ENCODE measurements around the gene NPL.
A peak's percentile ranks its signal among the peaks of the same experiment; 100 is the strongest.

Gene NPL

DNA sequence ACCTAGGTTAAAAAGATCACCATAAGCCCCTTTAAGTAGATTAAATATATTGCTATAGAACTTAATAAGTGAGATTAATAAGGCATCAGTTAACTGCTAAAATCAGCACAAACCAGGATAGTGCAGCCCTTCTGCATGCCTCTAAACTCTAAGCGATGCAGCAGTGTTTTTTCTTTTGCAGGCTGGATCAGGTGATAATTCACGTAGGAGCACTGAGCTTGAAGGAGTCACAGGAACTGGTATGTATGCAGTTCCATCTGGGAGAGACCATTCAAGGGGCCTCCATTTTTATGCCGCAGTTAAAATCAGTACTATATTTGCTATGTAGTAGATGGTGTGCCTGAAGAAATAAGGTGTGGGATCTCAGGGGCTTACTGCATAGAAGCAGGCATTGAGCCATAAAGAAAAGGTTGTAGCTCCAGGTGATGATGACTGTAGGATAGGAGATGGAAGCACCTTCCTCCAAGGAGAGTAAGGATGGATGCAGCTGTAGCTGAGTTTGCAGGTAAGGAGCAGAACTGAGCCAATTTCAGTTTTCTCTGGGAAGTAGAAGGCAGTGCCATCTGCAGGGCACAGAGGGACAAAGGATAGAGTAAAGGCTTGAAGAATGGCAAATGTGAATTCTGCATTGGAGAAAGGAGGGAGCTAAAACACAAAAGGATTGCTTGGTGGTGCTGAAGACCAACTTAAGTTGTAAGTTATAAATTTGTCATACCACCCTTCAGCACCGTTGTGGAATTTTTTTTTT, 22.6 kb downstream of the NPL start:
- no peak for DNase-seq (ENCODE audit: low read depth in 1 of 2, low spot score in 1 of 2)

GRCh38 chr1:182816863-182817262, 27.3 kb downstream of the NPL start:
- DNase-seq (ENCODE audit: low read depth in 1 of 2, low spot score in 1 of 2), result no peak

GRCh38 chr1:182817802-182818201, 28.2 kb downstream of the NPL start:
- DNase-seq (ENCODE audit: low read depth in 1 of 2, low spot score in 1 of 2), result no peak

GRCh38 chr1:182823220-182823619, 33.6 kb downstream of the NPL start:
- DNase-seq (ENCODE audit: low read depth in 1 of 2, low spot score in 1 of 2), result no peak

- no peak for DNase-seq (ENCODE audit: low read depth in 1 of 2, low spot score in 1 of 2)
Measured at GRCh38 chr1:182826892-182827291, 37.3 kb downstream of the NPL start.

DNA sequence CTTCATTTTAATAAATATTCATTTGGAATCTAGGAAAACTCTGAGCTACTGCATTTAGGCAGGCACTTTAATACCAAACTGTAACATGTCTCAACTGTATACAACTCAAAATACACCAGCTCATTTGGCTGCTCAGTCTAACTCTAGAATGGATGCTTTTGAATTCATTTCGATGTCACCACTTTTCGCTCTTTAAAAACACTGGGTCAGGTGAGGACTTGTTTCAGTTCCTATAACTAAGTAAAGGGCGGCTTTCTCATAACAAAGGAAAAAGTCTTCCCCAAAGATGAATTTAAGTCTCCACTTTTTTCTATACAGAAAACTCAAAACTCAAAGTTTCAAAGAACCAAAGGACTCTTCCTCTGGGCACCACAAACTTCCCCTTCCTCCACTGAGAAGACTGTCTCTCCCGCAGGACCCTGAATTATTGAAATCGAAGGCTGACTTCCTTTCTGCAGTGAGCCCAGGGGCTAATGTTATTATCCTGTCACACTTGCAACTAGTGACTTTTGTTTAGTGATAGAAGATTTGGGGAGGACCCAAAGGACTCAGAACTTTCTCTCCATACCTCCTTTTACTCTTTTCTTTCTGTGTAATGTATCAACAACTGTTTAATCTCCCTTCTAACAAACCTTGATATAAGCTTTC, 39.8 kb downstream of the NPL start:
- no peak for DNase-seq (ENCODE audit: low read depth in 1 of 2, low spot score in 1 of 2)

GRCh38 chr1:182833271-182833670, 43.7 kb downstream of the NPL start:
- no peak for DNase-seq (ENCODE audit: low read depth in 1 of 2, low spot score in 1 of 2)

DNA sequence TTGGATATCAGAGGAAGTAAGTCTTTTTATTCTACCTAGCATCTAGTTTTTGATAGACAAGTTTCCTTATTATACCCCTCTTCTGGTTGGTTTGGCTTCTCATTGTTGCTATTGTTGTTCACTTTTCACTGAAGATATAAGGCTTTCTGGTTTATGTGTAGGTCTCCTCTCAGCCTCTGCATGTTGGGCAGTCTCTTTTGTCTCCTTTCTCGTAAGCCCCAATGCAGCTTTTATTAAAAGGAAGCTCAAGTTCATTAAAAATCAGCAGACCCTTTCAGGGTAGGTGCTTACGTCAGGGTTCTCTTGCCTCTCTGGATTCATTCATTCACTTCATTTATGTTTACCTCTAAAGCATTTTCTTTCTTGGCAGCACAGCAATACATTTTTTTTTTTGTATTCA, 44.8 kb downstream of the NPL start:
- no peak for DNase-seq (ENCODE audit: low read depth in 1 of 2, low spot score in 1 of 2)

GRCh38 chr1:182835806-182836205, 46.2 kb downstream of the NPL start:
- no peak for DNase-seq (ENCODE audit: low read depth in 1 of 2, low spot score in 1 of 2)

GRCh38 chr1:182839209-182840066, 49.9 kb downstream of the NPL start, which contains the start of gene DHX9:
DHX9 (plus strand) TSS chr1:182839347; CDS start chr1:182842567, 3,220 bp downstream.
- peak; percentile 93 to 96 for DNase-seq (ENCODE audit: low read depth in 1 of 2, low spot score in 1 of 2)

GRCh38 chr1:182841368-182841988, 51.9 kb downstream of the NPL start:
- DNase-seq (ENCODE audit: low read depth in 1 of 2, low spot score in 1 of 2), result no peak

- DNase-seq (ENCODE audit: low read depth in 1 of 2, low spot score in 1 of 2), result no peak
Measured at GRCh38 chr1:182842265-182842664, 52.7 kb downstream of the NPL start.

DNA sequence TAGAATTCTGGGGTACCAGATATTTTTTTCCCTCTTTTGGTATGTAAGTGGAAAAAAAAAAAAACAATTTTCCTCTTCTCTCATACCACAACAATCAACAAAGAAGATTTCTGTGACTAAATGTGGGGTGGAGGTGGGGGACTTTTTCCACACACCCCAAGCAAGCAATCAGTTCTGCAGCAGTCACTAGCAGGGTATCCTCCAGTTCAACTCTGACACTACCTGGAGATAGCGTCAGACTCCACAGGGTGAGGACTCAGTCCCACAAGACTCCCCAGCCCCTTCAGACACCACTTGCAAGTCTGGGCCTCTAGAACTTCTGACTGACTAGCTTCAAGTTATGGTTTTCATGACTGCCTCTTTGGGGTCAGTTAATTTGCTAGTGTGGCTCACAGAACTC, 55.8 kb downstream of the NPL start:
- DNase-seq (ENCODE audit: low read depth in 1 of 2, low spot score in 1 of 2), result no peak

DNA sequence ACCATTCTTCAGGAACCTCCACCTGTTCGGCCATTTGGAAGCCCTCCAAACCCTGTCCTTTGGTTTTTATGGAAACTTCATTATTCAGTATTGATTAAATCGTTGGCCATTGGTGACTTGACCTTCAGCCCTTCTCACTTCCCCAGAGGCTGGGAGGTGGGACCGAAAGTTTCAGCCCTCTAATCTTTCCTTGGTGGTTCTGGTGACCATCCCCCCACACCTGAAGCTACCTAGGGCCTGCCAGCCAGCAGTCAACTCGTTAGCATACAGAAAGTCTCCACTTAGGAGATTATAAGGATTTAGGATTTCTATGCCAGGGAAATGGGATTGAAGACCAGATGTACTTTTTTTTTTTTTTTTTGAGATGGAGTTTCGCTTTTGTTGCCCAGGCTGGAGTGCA, 56.3 kb downstream of the NPL start:
- DNase-seq (ENCODE audit: low read depth in 1 of 2, low spot score in 1 of 2), result no peak

- DNase-seq (ENCODE audit: low read depth in 1 of 2, low spot score in 1 of 2), result no peak
Measured at GRCh38 chr1:182847105-182847504, 57.5 kb downstream of the NPL start.

- DNase-seq (ENCODE audit: low read depth in 1 of 2, low spot score in 1 of 2), result no peak
Measured at GRCh38 chr1:182848736-182849135, 59.2 kb downstream of the NPL start.

DNA sequence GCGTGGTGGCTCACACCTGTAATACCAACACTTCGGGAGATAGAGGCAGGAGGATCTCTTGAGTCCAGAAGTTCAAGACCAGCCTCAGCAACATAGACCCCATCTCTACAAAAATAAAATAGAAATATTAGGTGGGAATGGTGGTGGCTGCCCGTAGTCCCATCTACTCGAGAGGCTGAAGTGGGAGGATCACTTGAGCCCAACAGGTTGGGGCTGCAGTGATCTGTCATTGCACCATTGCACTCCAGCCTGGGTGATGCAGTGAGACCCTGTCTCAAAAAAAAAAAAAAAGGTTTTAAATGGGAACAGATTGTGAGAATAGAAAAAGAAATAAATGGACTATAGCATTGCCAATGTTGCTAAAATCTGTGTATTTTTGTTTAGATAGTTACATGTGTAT, 60.7 kb downstream of the NPL start:
- DNase-seq (ENCODE audit: low read depth in 1 of 2, low spot score in 1 of 2), result no peak

- DNase-seq (ENCODE audit: low read depth in 1 of 2, low spot score in 1 of 2), result no peak
Measured at GRCh38 chr1:182851825-182852224, 62.3 kb downstream of the NPL start.

DNA sequence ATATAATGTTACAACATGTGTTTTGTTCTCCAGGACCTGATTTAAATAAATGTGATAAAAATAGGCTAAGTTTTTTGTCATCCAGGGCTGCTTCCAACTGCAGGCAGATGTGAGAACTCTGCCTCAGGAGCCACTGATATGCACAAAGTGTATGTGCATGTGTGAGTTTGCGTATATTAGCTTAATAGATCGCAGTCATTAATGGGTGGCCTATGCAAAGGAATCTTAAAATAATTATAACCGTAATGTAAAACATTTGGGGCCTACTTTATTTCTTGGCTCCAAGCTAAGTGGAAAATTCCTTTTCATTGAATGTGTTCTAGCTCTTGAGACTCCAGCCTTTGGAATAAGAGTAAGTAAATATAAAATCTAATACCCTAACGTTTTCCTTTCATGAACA, 66.3 kb downstream of the NPL start:
- no peak for DNase-seq (ENCODE audit: low read depth in 1 of 2, low spot score in 1 of 2)

GRCh38 chr1:182857212-182857611, 67.6 kb downstream of the NPL start:
- no peak for DNase-seq (ENCODE audit: low read depth in 1 of 2, low spot score in 1 of 2)

DNA sequence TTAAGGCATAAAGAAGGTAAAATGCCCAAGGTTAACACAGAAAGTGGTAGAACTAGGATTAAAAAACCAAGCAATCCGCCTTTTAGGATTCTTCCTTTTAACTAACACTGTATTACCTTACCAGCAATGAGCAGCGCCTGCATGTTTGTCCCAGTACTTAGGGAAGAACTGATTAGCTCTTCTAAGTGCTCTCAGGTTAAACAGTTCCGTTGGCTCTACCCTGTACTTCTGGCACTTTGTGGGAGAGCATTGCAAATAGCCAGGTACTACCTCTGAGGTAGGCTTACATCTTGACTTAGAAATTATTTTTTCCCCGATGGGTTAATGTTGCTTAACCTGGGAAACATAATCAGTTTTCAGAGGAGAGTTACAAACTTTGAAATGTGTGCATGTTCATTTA, 71.1 kb downstream of the NPL start:
- DNase-seq (ENCODE audit: low read depth in 1 of 2, low spot score in 1 of 2), result no peak

All from activated T-helper 1 cell treated with anti-CD3 and anti-CD28 coated beads, Interleukin-2, amount 50 U/mL, for 16 hours (primary cell).